Retinal pigment epithelial cell (primary cell): ENCODE data around the gene PMS1.
"Not testable (repeated sequence)": the region's sequence is repeated elsewhere in the genome, so short reads cannot be mapped to it uniquely, and the experiment has no call there.

ENCODE experiments used
- DNase-seq: peaks from one replicate; pipeline ENCODE4 v3.0.0-alpha.2; 2010; ENCODE audit warnings: low read depth
- H3K4me3 ChIP-seq: 2 replicates; pipeline ENCODE4 v1.5.1; 2011; ENCODE audit warnings: mild to moderate bottlenecking, low read length, control low read depth, moderate library complexity
- CTCF ChIP-seq: conservative IDR thresholded peaks from 2 replicates; pipeline ENCODE4 v1.5.1; 2011; ENCODE audit warnings: low read depth, low read length, control low read depth, inconsistent platforms

The PMS1 gene

DNA sequence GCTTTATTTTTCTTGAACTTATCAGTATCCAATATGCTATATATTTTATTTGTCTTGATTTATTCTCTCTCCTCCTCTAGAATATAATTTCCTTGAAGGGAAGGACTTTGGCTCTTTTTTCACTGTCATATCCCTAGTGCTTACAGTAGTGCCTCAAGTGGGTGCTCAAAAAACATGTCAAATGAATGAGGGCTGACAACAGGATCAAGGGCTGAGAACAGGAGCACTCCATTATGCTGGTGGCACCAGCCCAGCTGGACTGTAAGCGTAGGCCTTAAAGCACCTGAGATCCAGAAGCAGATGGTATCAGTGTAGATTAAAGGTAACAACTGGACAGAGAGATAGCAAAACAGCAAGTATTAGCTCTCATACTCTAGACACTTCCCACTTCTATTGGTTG, 46.3 kb downstream of the PMS1 start:
- no peak for TF ChIP-seq CTCF
- DNase-seq: no peak
- H3K4me3 ChIP-seq: no peak overlapping the region

DNA sequence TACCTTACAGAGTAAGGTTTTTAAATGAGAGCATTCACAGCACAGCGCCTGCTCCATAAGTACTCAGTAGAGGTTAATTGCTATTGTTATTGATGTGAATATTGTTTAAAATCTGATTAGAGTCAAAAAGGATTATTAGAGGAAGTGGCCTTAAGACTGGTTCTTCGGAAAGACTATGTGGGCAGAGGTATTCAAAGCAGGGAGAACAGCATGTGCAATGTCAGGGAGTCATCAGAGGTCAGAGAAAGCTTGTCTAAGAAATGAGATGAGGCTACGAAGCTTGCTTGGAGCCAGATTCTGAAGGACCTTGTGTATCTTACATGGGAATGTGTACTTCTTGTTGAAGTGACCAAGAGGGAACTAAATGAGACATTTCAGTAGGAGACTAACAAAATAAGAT, 49.8 kb downstream of the PMS1 start:
- TF ChIP-seq CTCF: no peak
- no peak overlapping the region for H3K4me3 ChIP-seq
- DNase-seq: no peak

DNA sequence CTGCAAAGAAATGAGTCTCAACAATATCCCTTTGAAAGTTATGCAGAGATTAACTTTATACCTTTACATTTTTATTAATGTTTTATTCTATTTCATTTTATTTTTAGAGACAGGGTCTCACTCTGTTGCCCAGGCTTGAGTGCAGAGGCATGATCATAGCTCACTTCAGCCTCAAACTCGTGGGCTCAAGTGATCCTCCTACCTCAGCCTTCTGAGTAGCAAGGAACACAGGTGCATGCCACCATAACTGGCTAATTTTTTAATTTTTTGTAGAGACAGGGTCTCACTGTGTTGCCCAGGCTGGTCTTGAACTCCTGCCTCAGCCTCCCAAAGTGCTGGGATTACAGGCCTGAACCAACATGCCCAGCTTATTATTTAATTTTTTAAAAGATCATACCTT, 50.4 kb downstream of the PMS1 start:
- DNase-seq, H3K4me3 ChIP-seq: not testable (repeated sequence)

DNA sequence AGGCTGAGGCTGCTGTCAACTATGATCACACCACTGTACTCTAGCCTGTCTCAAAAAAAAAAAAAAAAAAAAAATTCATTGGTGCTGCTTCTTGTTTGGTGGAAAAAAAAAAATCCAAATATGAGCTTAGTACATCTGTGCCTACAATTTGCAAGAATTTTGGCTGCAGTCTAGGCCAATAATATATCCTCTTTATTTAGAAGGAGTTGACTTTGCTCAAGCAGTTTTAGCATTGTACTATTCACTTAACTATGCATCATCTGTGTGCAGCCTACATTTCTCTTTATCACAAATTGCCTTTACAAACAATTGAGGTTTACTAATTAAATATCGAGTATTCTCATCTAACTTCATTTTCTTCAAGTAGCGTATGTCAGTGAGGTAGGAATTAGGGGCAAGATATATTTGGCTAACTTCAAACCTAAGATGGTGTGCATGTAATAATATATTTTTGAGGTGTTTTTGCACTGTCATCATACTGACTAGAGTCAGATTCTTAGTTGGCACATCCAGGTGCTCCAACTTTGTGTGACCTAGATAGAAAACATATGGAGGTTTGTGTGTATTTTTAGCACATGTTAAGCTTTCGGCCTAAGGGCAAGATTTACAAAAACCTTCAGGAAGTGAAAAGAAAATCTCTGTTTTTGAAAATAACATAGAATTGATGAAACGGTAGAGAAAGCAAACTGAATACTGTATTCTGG, 51.8 kb downstream of the PMS1 start:
- DNase-seq: no peak
- TF ChIP-seq CTCF: no peak
- no peak overlapping the region for H3K4me3 ChIP-seq

DNA sequence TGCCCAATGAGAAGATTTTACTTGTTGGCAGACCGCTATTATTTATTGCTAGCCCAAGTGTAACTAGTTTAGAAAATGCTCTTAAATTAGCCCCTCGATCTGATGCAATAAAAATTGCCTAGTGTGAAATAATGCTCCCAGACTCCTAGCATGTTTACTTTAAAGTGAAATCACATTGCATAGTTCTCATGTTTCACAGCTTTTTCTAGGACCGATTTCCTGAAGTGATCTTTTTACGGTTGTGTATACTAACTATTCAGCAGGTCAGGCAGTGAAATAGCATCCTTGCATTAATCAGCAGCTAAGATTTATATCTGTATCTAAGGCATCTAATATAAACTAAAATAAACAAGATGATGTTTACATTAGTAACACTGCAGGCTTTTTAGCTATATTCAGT, 52.4 kb downstream of the PMS1 start:
- no peak for DNase-seq
- TF ChIP-seq CTCF: no peak
- H3K4me3 ChIP-seq: no peak overlapping the region

DNA sequence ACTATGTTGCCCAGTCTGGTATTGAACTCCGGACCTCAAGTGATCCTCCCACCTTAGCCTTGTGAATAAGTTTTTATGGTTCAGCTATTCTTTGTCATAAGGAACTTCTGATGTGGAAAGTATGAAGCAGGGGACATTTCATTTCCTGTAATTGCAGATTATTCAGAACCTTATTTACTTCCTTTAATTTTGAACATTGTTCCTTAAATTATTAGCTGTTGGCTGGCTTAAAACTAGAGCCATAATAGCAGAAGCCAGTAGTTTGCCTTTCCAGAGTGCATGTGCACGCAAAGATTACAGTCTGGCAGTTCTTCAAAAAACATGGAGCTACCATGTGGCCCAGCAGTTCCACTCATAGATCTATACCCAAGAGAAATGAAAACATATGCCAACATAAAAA, 53.1 kb downstream of the PMS1 start:
- no peak for TF ChIP-seq CTCF
- no peak overlapping the region for H3K4me3 ChIP-seq
- no peak for DNase-seq

GRCh38 chr2:189841019-189841418, 56.8 kb downstream of the PMS1 start:
- DNase-seq: no peak
- H3K4me3 ChIP-seq: no peak overlapping the region
- no peak for TF ChIP-seq CTCF
